Limb (tissue), 2 donors: ENCODE data around the gene JADE2.
"Not testable (repeated sequence)": the region's sequence is repeated elsewhere in the genome, so short reads cannot be mapped to it uniquely, and the experiment has no call there.

Source experiments
- DNase-seq, 2 donors: peaks; one replicate each; pipeline ENCODE4 v3.0.0-alpha.2; 2016; ENCODE audit errors: extremely low spot score in 2 of 2

Gene JADE2

DNA sequence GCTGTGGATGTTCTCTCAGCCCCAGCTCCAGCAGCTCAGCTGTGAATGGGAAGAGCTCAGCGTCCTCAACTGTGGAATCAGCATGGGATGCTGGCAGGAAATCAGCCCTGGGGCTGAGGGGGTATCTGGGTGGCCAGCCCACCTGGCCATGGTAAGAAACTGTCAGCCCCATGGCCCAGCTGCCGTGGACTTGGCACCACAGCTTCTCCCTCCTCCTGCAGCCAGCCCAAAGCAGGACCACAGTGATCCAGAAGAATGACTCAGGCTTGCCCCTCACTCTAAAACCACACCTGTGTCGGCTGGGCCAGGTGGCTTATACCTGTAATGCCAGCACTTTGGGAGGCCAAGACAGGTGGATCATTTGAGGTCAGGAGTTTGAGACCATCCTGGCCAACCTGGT is 59.2 kb downstream of the JADE2 start:
- DNase-seq: peak in 1 of 2 donors; percentile 5

DNA sequence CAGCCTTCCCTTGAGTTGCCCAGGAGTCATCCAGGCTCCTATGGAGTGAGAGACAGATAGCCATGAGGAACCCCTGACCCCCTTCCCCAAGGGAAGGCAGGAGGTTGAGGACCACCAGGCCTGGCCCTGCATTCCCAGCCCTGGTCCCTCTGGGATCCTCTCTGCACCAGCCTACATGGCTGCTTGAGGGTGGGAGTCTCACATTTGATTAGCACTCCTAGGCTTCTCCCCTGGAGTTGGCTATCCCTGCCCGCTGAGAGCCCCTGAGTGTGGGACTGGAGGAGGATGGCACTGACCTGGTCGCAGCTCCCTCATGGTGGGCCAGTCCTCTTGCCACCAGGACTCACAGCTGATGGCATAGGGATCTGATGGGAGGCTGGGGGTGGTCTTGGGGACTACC is 60.5 kb downstream of the JADE2 start:
- DNase-seq: peak in 1 of 2 donors; percentile 6

DNA sequence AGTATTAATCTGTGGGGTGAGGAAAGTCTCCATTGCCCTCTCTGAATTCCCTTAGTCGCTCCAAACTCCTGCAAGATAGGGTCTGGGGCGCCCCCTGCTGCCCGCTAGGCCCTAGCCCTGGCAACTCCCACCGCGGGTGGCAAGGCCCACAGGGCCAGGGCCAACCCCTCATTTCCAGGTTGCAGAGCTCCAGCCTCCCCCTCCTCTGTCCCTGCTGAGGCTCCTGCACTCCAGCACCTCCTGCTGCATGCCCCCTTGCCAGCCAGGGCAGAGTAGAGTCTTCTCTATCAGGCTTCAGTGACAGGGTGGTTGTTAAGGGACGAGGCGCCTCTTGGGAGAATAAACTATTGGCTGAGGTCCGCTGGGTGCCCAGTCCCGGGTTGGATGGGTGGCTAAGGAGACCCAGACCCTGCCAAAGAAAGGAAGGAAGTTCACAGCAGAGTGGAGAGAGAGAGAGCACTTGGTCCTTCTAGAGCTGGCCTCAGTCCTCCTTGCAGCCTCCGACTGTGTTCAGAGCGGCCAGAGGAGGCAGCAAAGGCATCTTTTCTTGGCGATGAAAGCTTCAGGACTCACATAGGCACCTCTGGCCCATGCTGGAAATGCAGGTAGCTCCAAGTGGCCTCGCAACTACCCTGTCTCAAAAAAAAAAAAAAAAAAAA is 61.5 kb downstream of the JADE2 start:
- peak in 1 of 2 donors; percentile 70 for DNase-seq

DNA sequence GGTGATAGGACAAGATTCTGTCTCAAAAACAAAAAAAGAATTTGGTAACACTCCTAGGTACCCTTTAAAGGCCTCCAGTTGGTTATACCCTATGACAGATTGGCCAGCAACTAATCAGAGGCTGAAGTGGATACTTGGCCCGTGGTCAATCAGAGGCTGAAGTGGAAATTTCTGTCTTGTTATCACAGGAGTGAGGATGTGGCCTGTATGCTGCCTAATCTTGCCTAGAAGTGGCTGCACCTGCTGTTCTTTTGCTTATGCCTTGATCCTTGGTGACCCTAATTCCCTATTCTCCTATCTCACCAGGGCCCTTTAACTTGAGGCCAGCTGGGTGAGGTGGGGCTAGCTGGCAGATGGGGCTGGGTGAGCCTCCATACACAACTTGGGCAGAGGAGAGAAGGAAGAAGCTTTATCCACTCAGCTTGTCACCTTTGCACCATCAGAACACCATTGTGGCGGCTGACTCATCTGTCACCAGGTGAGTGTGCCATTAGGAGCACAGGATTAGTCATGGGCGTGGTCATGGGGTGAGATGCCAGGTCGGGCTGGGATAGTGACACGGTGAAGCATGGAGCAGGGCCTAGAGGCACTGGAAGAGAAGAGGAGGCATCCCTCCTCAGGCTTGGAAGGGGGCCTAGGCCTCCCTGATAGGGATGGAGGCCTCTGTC is 65.7 kb downstream of the JADE2 start:
- DNase-seq: no peak

DNA sequence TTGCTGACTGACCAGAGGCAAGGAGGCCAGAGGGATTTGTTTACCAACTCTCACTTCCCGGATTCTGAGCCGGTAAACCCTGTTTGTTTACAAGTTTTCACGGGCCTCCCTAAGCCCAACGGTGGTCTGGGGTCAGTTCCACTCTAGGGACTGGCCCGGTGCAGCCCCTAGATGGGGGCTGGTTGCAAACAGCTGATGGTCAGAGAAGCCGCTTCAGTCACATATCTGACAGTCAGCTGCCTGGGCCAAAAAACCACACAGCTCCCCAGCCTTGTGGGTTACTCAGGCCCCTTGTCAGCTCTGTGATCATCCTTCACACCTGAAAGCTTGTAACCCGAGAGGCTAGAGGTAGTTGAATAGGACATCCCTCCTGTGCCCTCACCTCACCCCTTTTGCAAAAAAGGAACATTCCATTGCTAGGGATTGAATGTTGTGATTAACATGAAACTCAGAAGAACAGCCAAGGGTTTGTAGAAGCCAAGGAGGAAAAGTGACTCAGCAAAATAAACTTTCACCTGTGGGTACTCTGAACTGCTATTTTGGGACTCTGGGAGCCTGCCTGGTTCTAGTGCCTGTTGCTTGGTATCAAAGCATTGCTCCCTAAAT is 66.8 kb downstream of the JADE2 start:
- DNase-seq: no peak

DNA sequence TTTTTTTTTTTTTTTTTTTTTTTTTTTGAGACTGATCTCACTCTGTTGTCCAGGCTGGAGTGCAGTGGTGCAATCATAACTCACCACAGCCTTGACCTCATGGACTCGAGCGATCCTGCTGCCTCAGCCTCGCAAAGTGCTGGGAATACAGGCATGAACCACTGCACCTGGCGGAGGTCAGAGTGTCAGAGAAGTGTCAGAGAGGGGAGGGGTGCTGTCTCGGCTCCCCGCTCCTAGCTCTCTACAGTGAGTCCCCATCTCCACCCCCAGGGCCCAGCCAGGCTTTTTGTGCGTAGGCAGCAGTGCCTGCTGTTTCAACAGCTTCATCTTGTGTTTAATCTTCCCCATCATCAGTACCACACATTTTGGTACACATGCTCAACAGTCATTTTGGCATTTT is 68.9 kb downstream of the JADE2 start:
- DNase-seq: no peak

DNA sequence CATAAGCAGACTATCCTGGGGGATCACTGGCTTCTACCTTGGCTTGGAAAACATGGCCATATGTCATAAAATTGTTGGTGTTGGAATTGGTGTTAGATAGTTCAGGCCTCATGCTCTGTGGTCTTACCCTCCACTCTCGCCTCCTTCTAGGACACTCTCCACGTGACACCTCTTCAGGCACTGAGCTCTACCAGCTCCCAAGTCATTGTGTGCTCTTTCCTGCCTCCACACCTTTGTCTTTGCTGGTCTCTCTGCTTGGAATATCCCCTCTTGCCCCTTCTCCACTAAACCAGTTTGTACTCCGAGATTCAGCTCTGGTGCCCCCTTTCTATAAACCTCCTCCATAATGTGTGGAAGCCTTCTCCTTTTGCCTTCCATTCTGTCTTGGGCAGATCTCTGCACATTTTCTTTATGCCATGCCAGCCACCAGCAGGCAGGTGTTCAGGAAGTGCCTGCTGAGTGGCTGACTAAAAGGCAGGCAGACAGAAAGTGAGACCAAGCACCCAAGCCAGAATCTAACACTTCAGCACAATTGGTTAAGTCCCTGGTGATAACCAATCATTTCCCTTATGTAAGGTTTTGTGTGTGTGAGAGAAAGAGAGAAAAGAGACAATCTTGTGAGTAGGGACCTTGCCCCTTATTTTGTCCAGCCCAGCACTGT is 69.5 kb downstream of the JADE2 start:
- no peak for DNase-seq

DNA sequence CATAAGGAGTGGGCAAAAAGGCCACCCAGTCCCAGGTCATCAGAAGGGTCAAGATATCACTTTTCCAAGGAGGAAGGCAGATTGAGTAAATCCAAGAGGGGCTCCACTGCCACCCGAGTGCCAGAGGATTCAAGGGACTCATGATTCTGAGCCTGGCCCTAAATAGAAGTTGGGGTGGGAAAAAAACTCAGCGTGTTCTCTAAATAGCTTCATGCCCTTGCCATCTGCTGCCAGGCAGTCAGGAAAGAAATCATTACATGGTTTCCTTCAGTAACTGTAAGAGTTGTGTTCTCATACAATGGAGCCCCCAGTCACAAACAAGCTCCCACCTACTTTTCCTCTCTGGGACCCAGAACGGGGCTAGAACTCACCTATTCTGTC is 70.0 kb downstream of the JADE2 start:
- no peak for DNase-seq

DNA sequence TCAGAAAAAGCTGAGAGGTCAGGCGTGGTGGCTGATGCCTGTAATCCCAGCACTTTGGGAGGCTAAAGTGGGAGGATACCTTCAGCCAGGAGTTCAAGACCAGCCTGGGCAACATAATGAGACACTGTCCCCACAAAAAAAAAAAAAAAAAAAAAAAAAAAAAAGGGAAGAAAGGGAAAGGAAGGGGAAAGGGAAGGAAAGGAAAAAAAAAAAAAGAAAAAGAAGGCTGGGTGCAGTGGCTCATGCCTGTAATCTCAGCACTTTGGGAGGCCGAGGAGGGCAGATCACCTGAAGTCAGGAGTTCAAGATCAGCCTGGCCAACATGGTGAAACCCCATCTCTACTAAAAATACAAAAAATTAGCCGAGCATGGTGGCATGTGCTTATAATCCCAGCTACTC is 74.3 kb downstream of the JADE2 start:
- DNase-seq: not testable (repeated sequence)

DNA sequence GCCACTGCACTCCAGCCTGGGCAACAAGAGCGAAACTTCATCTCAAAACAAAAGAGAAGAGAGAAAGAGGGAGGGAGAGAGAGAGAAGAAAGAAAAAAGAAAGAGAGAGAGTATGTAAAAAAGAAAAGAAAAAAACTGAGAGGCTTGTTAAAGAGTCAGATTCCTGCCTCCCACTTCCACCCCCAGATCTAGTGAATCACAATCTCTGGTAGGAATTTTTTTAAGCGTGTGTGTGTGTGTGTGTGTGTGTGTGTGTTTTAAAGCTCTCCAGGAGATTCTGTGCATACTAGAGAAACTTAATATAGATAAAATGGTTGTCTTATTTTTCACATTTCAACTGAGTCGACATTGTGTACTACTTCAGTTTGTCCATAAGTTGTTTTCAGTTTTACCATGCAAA is 75.1 kb downstream of the JADE2 start:
- no peak for DNase-seq

DNA sequence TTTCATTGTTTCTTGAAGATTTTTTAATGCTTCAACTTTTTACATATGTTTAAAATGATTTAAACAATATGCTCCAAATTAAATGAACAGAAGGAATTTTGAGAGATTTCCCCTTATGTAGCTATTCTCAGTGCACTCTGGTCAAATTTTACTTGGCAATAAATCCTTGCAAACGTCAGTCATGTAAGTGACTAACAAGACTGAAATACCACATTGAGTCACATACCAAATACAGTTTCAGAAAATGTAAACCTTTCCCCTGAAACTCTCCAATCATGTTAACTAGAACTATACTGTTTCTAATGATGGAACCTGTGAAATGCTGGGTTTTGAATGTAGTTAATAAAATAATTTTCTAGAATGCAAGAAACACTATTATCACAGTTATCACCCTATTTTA is 77.6 kb downstream of the JADE2 start:
- DNase-seq: no peak

DNA sequence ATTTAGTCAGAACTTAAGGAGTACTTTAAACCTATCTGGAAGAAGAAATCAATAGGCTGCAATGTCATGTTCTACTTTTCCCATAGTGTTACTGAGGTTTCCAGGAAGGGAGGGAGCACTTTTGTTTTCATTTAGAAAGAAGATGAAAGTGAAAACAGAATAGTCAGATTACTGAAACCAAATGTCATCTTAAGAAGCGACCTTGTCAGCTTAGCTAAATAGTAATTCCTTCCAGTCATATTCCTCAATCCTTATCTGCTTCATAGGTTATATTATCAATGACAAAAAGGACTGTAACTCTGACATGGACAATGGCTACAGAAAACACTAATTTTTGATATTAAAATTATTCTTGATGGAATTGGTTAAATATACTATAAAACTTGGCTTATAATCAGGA is 79.4 kb downstream of the JADE2 start:
- no peak for DNase-seq

DNA sequence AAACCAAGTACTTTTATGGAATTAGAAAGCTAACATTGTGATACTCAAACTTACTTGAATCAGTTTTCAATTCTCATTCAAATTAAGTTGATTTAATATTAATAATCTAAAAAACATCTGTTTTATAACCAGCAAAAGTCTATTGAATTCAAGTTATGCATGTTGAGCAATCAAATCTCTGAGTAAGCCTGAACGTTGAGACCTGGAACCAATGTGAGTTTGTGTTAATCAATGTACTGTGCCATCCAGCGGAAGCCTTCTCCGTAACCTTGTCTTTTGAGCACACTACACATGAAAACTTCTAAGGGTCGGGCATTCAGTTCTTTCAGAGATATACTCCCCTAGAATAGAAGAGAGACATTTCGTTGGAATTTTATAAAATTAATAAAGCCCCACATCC is 81.3 kb downstream of the JADE2 start:
- DNase-seq: no peak

DNA sequence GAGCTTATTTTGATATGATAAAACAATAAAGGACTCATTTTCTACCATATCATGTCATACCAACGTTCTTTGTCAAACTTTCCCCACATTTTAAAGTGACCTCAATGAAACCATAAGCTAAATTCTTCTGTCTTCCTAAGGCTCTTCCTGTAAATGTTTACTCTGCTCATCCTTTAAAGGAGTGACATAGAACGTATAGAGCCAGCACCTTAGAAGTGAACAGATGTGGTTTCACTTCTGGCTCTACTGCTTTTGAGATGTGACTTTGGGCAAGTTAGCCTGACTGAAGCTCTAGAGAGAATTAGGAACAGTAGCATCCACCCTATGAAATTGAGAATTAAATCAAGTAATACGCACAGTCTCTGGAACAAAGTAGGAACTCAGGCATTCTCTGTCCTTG is 83.1 kb downstream of the JADE2 start:
- no peak for DNase-seq

DNA sequence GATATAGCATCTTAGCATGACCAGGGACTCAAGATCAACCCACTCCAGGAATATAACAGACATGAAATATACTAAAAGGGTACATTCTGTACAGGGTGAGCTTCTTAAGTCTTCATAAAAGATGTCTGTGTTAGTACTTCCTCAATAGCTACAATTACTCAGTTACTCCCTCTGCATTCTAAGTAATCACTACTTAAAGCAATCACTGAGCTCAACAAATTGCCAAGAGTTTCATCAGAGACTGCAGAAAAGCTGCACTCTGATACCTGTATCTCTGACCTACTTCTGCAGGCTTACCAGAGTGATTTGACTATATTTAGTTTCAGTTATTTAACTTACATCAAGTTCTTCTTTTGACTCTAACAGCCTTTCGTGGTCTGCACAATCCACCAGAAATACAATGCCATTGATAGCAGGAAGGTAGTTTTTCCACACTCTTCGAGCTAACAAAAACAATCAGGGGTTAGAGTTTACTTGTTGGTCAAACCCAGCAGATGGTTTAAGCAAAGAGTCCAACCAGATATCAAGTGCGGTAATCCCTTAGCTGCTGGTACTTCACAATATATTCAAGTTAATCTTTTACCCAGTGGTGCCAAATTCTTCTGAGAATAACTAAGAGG is 83.9 kb downstream of the JADE2 start:
- no peak for DNase-seq

DNA sequence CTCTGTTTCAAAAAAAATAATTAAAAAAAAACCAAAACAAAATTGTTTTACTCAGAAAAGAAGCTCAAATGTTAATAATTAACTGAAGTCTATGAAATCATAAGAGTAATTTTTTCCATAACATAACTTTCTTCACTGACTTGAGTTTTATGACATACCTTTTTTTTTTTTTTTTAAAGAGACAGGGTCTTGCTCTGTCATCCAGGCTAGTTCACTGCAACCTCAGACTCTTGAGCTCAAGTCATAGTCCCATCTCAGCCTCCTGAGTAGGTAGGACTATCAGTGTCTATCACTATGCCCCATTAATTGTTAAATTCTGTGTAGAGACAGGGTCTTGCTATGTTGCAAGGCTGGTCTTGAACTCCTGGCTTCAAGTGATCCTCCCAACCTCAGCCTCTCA is 85.3 kb downstream of the JADE2 start:
- no peak for DNase-seq

DNA sequence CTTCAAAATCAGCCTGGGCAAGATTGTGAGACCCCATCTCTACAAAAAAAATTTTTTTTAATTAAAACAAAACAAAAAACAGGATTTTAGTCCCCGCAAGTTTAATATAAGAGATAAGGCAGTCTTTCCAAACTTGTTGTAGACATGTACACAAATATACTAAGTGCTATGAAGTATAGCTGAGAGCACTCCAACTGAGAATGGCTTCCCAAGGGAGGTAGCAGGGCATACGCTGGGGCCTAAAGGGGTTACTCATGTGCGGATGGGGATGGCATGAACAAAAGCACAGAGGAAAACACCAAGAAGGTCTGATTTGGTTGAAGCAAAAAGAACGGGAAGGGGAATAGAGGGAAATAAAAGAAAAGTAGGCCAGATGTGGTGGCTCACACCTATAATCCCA is 86.0 kb downstream of the JADE2 start:
- no peak for DNase-seq

DNA sequence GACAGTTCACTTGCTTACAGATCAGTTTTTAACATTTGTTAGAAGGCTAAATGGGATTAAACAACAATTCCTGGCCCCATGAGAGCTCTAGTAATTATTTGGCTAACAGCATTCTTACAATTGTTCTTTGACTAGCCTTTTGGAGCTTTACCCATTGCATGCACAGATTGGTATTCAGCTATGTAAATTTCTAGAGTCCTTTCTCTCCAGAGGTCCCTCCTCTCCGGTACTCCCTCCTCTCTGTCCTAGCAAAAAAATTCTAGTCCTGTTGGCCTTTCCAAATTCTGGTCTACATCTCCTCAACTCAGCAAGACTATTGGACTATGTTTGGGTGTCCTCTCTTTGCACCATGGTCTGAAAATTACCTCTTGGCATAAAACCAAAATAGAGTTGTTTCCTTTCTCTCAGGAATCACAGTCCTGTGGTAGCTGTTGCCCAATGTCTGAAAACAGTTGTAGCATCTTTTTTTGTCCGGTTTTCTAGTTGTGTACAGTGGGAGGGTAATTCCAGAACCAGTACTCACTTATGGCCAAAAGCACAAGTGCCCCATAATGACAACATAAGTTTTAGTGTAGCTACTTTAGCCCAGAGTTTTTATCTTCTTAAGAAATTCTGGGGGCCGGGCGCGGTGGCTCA is 89.1 kb downstream of the JADE2 start:
- DNase-seq: no peak

DNA sequence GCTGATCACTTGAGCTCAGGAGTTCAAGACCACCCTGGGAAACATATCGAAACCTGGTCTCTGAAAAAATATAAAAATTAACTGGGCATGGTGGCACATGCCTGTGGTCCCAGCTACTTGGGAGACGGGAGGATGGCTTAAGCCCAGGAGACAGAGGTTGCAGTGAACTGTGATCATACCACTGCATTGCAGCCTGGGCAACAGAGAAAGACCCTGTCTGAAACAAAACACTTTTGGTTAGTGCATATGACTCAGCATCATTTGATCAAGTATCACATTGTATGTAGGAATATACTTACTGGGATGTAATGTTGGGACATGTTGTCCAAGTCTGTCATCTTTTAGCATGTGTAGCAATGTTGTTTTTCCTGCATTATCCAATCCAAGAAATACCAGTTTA is 95.2 kb downstream of the JADE2 start:
- DNase-seq: no peak

DNA sequence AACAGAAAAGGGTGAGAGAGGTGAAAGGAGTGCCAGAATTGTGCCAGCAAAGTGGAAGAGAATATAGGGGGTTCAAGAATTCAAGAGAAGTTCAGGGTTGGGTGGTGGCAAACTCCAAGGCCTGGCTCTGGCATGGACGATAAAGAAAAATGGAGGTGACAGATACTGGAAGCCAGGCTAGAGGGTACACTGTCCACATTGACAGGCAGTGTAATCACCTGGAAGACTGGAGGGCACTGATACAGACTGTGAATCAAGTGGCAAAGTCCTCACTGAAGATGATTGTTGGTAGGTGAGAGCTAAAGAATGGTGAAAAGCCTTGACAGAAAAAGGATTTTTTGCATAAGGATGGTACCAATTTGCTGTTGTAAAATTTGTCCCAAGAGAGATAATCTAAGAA is 100.1 kb downstream of the JADE2 start:
- DNase-seq: no peak

DNA sequence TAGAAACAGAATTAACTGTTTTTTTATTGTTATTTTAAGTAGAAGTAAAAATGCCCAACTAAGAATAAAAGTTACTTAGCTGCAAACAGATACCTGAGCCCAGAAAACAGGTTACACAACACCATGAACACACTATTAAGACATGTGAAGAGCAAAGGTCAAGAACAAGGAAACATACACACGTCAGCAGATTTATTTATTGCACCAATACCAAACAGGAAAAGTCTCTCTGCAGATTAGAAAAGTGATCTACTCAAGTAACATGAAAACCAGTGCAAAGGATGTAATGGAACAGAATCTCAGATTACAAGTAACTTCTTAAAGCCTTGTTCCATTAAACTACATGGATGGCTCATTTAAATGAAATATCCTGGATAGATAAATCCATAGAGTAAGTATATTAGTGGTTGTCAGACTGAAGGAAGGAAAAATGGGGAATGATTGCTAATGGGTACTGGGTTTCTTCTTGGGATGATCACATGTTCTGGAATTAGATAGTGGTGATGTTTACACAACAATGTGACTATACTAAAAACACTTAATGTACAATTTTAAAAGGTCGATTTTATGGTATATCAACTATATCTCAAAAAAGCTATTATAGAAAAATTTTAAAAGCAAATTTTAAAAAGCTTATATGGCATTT is 101.0 kb downstream of the JADE2 start:
- no peak for DNase-seq
